OCI-LY3 (cell line): ENCODE results near the gene HOXD8.

Experiments used
- H2AFZ ChIP-seq: fragments of 200-600, 300-600 bp; shearing (Covaris generic); 2 replicates; pipeline ENCODE4 v1.6.0; 2014; ENCODE audit warnings: antibody characterized with exemption, low read depth, low read length
- H3K27ac ChIP-seq: fragments of 200-600, 300-600 bp; sonication (generic); 2 replicates; pipeline ENCODE4 v1.5.1; 2014; ENCODE audit warnings: mild to moderate bottlenecking, low read length, moderate library complexity, mixed read lengths
- H3K27me3 ChIP-seq: fragments of 200-600, 300-600 bp; sonication (generic); 2 replicates; pipeline ENCODE4 v1.6.1; 2014; ENCODE audit warnings: low read depth, low read length, mixed read lengths
- H3K36me3 ChIP-seq: fragments of 200-600, 300-600 bp; sonication (generic); replicated peaks from 2 replicates; pipeline ENCODE3; 2014; ENCODE audit warnings: low read depth, low read length, mixed read lengths
- H3K4me1 ChIP-seq: fragments of 300-600, 200-600 bp; sonication (generic); 2 replicates; pipeline ENCODE4 v1.6.1; 2014; ENCODE audit warnings: low read length, mixed read lengths
- H3K4me2 ChIP-seq: fragments of 200-600, 300-600 bp; sonication (generic); 2 replicates; pipeline ENCODE4 v1.6.1; 2014; ENCODE audit warnings: low read length, mixed read lengths
- H3K4me3 ChIP-seq: fragments of 300-600, 200-600 bp; sonication (generic); 2 replicates; pipeline ENCODE4 v1.5.1; 2014; ENCODE audit warnings: antibody characterized with exemption, mild to moderate bottlenecking, low read length, moderate library complexity
- H3K79me2 ChIP-seq: fragments of 300-600, 200-600 bp; shearing (Covaris generic); 2 replicates; pipeline ENCODE4 v1.6.1; 2014; ENCODE audit warnings: mild to moderate bottlenecking, low read length, mixed read lengths
- H3K9ac ChIP-seq: fragments of 300-600, 200-600 bp; shearing (Covaris generic); 2 replicates; pipeline ENCODE4 v1.6.0; 2014; ENCODE audit warnings: mild to moderate bottlenecking, low read length, moderate library complexity
- H3K9me3 ChIP-seq: fragments of 200-600, 300-600 bp; shearing (Covaris generic); 2 replicates; pipeline ENCODE4 v1.6.1; 2014; ENCODE audit warnings: low read length, mixed read lengths; ENCODE audit not compliant: insufficient read depth
- H4K20me1 ChIP-seq: fragments of 200-600, 300-600 bp; sonication (generic); 2 replicates; pipeline ENCODE4 v1.6.1; 2016; ENCODE audit warnings: low read length, mixed read lengths; ENCODE audit not compliant: insufficient read depth
- CTCF ChIP-seq: fragments of 200-600, 300-600 bp; sonication (generic); IDR thresholded peaks from 2 replicates; pipeline ENCODE4 v1.5.1; 2014; ENCODE audit warnings: antibody characterized with exemption, low read length, low read depth
- EZH2phosphoT487 ChIP-seq: fragments of 200-600 bp; shearing (Covaris generic); IDR thresholded peaks from 2 replicates; pipeline ENCODE4 v1.6.1; 2018; ENCODE audit warnings: antibody characterized with exemption, mixed run types, low read depth

HOXD8 gene

GRCh38 chr2:176166272-176166671, 36.8 kb downstream of the HOXD8 start:
- Histone ChIP-seq H3K4me2 (no peak overlapping the region), H3K36me3 (no peaks in the 10 kb centered on the region), H3K9ac (no peak overlapping the region), H2AFZ (no peak overlapping the region), H4K20me1 (no peaks in the 10 kb centered on the region), H3K79me2 (no peaks in the 10 kb centered on the region), H3K4me1 (no peaks in the 10 kb centered on the region), H3K27ac (no peak overlapping the region), H3K4me3 (no peak overlapping the region), H3K27me3 (peaks cover 3% of the 10 kb centered on the region; the same call in 1 of the 2 replicates), H3K9me3 (no peaks in the 10 kb centered on the region)
- TF ChIP-seq EZH2phosphoT487 (no peak), CTCF (no peak)

GRCh38 chr2:176167398-176167797, 37.9 kb downstream of the HOXD8 start:
- H3K27me3 ChIP-seq: peaks cover 3% of the 10 kb centered on the region; the same call in 1 of the 2 replicates
- TF ChIP-seq EZH2phosphoT487: no peak
- no peak for TF ChIP-seq CTCF

GRCh38 chr2:176169181-176169580, 39.7 kb downstream of the HOXD8 start:
- Histone ChIP-seq H4K20me1 (no peaks in the 10 kb centered on the region), H3K9ac (no peak overlapping the region), H3K27me3 (peaks cover 3% of the 10 kb centered on the region; the same call in 1 of the 2 replicates), H3K36me3 (no peaks in the 10 kb centered on the region), H3K4me2 (no peak overlapping the region), H3K9me3 (no peaks in the 10 kb centered on the region), H3K79me2 (no peaks in the 10 kb centered on the region), H3K4me1 (no peaks in the 10 kb centered on the region), H3K4me3 (no peak overlapping the region), H3K27ac (no peak overlapping the region), H2AFZ (no peak overlapping the region)
- TF ChIP-seq EZH2phosphoT487: no peak
- TF ChIP-seq CTCF: no peak

More at GRCh38 chr2:176167398-176167797, 37.9 kb downstream of the HOXD8 start:
- Histone ChIP-seq H2AFZ (no peak overlapping the region), H3K9ac (no peak overlapping the region), H3K9me3 (no peaks in the 10 kb centered on the region), H4K20me1 (no peaks in the 10 kb centered on the region), H3K27ac (no peak overlapping the region), H3K4me3 (no peak overlapping the region), H3K4me1 (no peaks in the 10 kb centered on the region), H3K36me3 (no peaks in the 10 kb centered on the region), H3K4me2 (no peak overlapping the region), H3K79me2 (no peaks in the 10 kb centered on the region)

- Histone ChIP-seq H3K4me2 (no peak overlapping the region), H3K4me1 (no peaks in the 10 kb centered on the region), H3K27ac (no peak overlapping the region), H3K9me3 (no peaks in the 10 kb centered on the region), H3K9ac (no peak overlapping the region), H3K27me3 (peaks cover 3% of the 10 kb centered on the region; the same call in 1 of the 2 replicates), H3K4me3 (no peak overlapping the region), H3K79me2 (no peaks in the 10 kb centered on the region), H4K20me1 (no peaks in the 10 kb centered on the region), H3K36me3 (no peaks in the 10 kb centered on the region), H2AFZ (no peak overlapping the region)
- no peak for TF ChIP-seq EZH2phosphoT487
- TF ChIP-seq CTCF: no peak
Measured at GRCh38 chr2:176169711-176170110, 40.2 kb downstream of the HOXD8 start.
